HCT116 (cell line): Measurements from ENCODE around the gene PTPN2. TPM values are rescaled to one million over a fixed set of nuclear protein-coding genes. Genes with fewer than 3 reads are reported as not detected.
A peak's percentile ranks its signal among the peaks of the same experiment; 100 is the strongest.

Source experiments
- ATAC-seq: fragments of 200-7000 bp; cut with Tn5 transposase; 2 replicates; pipeline ENCODE4 v1.9.1; 2020; ENCODE audit warnings: mild to moderate bottlenecking, moderate library complexity
- BruUV-seq: library from RNA; stranded (reverse); fragments of 400-500 nt; replicated peaks from 2 replicates; lab custom pipeline; 2021; lab: Mats Ljungman, UMichigan
- CTCF ChIA-PET: fragments of 300-600 bp; sonication (Branson Sonifier 250); formaldehyde crosslinking; loops from one replicate; lab custom pipeline; 2021; ENCODE audit warnings: antibody characterized with exemption; lab: Charles Lee
- POLR2A ChIA-PET: fragments of 300-600, 350-600 bp; sonication (Branson Sonifier 250); formaldehyde crosslinking; loops from one replicate; lab custom pipeline; 2021; ENCODE audit warnings: antibody characterized with exemption; lab: Charles Lee
- RAD21 ChIA-PET, 2 experiments: fragments of 300-600 bp; sonication (Branson Sonifier 250); formaldehyde crosslinking; loops; one replicate each; lab custom pipeline; 2023; ENCODE audit warnings: low total read pairs in 2 of 2; ENCODE audit not compliant: uncharacterized antibody in 2 of 2, unreplicated experiment in 2 of 2, low non-redundant PET in 1 of 2; lab: Charles Lee
- DNase-seq: peaks from one replicate; pipeline ENCODE4 v3.0.0-alpha.2; 2010; ENCODE audit warnings: low read depth, low spot score
- H2AFZ ChIP-seq: fragments of 200-600 bp; shearing (Covaris generic), sonication (generic); 2 replicates; pipeline ENCODE4 v1.6.1; 2017; ENCODE audit warnings: low read depth, mixed run types, mixed read lengths, antibody characterized with exemption, low read length; ENCODE audit not compliant: poor library complexity, severe bottlenecking
- H3K27ac ChIP-seq: 2 replicates; pipeline ENCODE4 v1.5.1; 2012; ENCODE audit warnings: low read depth, low read length
- H3K27me3 ChIP-seq: fragments of 200-600 bp; sonication (generic); 2 replicates; pipeline ENCODE4 v1.6.1; 2016; ENCODE audit warnings: mixed run types, low read length, mixed read lengths; ENCODE audit not compliant: insufficient read depth
- H3K36me3 ChIP-seq, 2 experiments: fragments of 200-500 bp in 1 of 2; fragments of 200-600 bp in 1 of 2; sonication (Bioruptor generic) in 1 of 2; sonication (generic) in 1 of 2; 2 replicates each; pipeline versions ENCODE4 v1.5.1 to v1.6.1; 2014 to 2016; ENCODE audit warnings: low read length in 2 of 2, inconsistent platforms in 1 of 2, mixed read lengths in 1 of 2, mixed run types in 1 of 2; ENCODE audit not compliant: insufficient read depth in 2 of 2, control insufficient read depth in 1 of 2
- H3K4me1 ChIP-seq, 2 experiments: fragments of 200-600 bp in 1 of 2; sonication (generic) in 1 of 2; 2 replicates each; pipeline versions ENCODE4 v1.5.1 to v1.6.1; 2012 to 2017; ENCODE audit warnings: low read length in 2 of 2, inconsistent platforms in 1 of 2, mild to moderate bottlenecking in 1 of 2, mixed read lengths in 1 of 2, mixed run types in 1 of 2, moderate library complexity in 1 of 2; ENCODE audit not compliant: insufficient read depth in 2 of 2, control insufficient read depth in 1 of 2
- H3K4me2 ChIP-seq: fragments of 200-600 bp; sonication (generic); 2 replicates; pipeline ENCODE4 v1.6.1; 2017; ENCODE audit warnings: mixed run types, low read length, mixed read lengths
- H3K4me3 ChIP-seq, 2 experiments: fragments of 200-600 bp in 1 of 2; sonication (generic) in 1 of 2; replicated peaks in 1 of 2; 2 replicates each; pipeline ENCODE4 v1.5.1; 2011 to 2016; ENCODE audit warnings: low read length in 2 of 2, control low read depth in 1 of 2, low read depth in 1 of 2, mild to moderate bottlenecking in 1 of 2, mixed read lengths in 1 of 2, mixed run types in 1 of 2
- H3K79me2 ChIP-seq: fragments of 200-600 bp; sonication (generic); 2 replicates; pipeline ENCODE4 v1.6.1; 2017; ENCODE audit warnings: mild to moderate bottlenecking, mixed run types, low read length, moderate library complexity, mixed read lengths; ENCODE audit not compliant: insufficient read depth
- H3K9ac ChIP-seq: fragments of 200-600 bp; sonication (generic); 2 replicates; pipeline ENCODE4 v1.6.1; 2016; ENCODE audit warnings: low read length, mixed read lengths
- H3K9me2 ChIP-seq: fragments of 200-600 bp; sonication (generic), shearing (Covaris generic); 2 replicates; pipeline ENCODE4 v1.6.1; 2017; ENCODE audit warnings: mixed run types, mild to moderate bottlenecking, moderate library complexity; ENCODE audit not compliant: insufficient read depth
- H3K9me3 ChIP-seq, 2 experiments: fragments of 200-500 bp in 1 of 2; fragments of 200-600 bp in 1 of 2; sonication (Bioruptor generic) in 1 of 2; sonication (generic) in 1 of 2; 2 replicates each; pipeline ENCODE4 v1.6.1; 2014 to 2017; ENCODE audit warnings: low read length in 2 of 2, mixed read lengths in 2 of 2, inconsistent platforms in 1 of 2, low read depth in 1 of 2, mild to moderate bottlenecking in 1 of 2, mixed run types in 1 of 2, moderate library complexity in 1 of 2; ENCODE audit not compliant: control insufficient read depth in 1 of 2, insufficient read depth in 1 of 2
- H4K20me1 ChIP-seq: fragments of 200-600 bp; sonication (generic), shearing (Covaris generic); 2 replicates; pipeline ENCODE4 v1.6.1; 2017; ENCODE audit warnings: mixed run types, mild to moderate bottlenecking, moderate library complexity; ENCODE audit not compliant: insufficient read depth
- CTCF ChIP-seq, 3 experiments: fragments of 200-600 bp in 1 of 3; sonication (generic) in 1 of 3; IDR thresholded peaks in 2 of 3; conservative IDR thresholded peaks in 1 of 3; 2 replicates each; pipeline ENCODE4 v1.5.1; 2012 to 2017; ENCODE audit warnings: low read depth in 2 of 3, low read length in 2 of 3, antibody characterized with exemption in 1 of 3, borderline replicate concordance in 1 of 3, control low read depth in 1 of 3, mild to moderate bottlenecking in 1 of 3, mixed read lengths in 1 of 3, mixed run types in 1 of 3, moderate library complexity in 1 of 3; ENCODE audit not compliant: insufficient read depth in 1 of 3
- EZH2phosphoT487 ChIP-seq: fragments of 200-600 bp; IDR thresholded peaks from 2 replicates; pipeline ENCODE4 v1.6.1; 2018; ENCODE audit warnings: antibody characterized with exemption, borderline replicate concordance
- POLR2A ChIP-seq: IDR thresholded peaks from 2 replicates; pipeline ENCODE4 v1.7.0; 2011; ENCODE audit warnings: borderline replicate concordance; ENCODE audit not compliant: insufficient read depth, insufficient read length; ENCODE audit errors: extremely low read depth
- POLR2AphosphoS5 ChIP-seq: IDR thresholded peaks from 2 replicates; pipeline ENCODE4 v1.6.1; 2011; ENCODE audit warnings: mild to moderate bottlenecking, low read depth, low read length, moderate library complexity
- SP1 ChIP-seq: IDR thresholded peaks from 2 replicates; pipeline ENCODE4 v1.6.1; 2012; ENCODE audit warnings: low read depth
- TCF7L2 ChIP-seq: IDR thresholded peaks from 2 replicates; pipeline ENCODE4 v1.7.0; 2011; ENCODE audit warnings: borderline replicate concordance, inconsistent platforms; ENCODE audit not compliant: insufficient read depth, insufficient read length; ENCODE audit errors: extremely low read depth
- YY1 ChIP-seq: IDR thresholded peaks from 2 replicates; pipeline ENCODE4 v1.6.1; 2011; ENCODE audit warnings: low read length, low read depth, moderate library complexity, mild to moderate bottlenecking; ENCODE audit not compliant: insufficient replicate concordance; ENCODE audit errors: extremely low read depth
- ZNF274 ChIP-seq: fragments of 200-500 bp; sonication (Bioruptor generic); IDR thresholded peaks from 2 replicates; pipeline ENCODE4 v1.6.1; 2014; ENCODE audit warnings: mild to moderate bottlenecking, low read depth, low read length, inconsistent platforms
- intact Hi-C: fragments of 100-400 bp; cut with micrococcal nuclease; formaldehyde crosslinking; loops from 2 replicates; pipeline ENCODE4 v1.10.0; 2022
- total RNA-seq: library from RNA; stranded (reverse); gene quantifications from one replicate; pipeline ENCODE4 v1.2.1, GENCODE V29; 2021; ENCODE audit not compliant: unreplicated experiment

Gene PTPN2
- total RNA-seq, 1 experiment from 2014 or later = 50.3 TPM

GRCh38 chr18:12821408-12821807, 62.6 kb downstream of the PTPN2 start:
- BruUV-seq = TSS peak; percentile 4
- Histone ChIP-seq H3K4me1 (no peaks in the 10 kb centered on the region), H3K27me3 (no peaks in the 10 kb centered on the region), H3K9me2 (no peaks in the 10 kb centered on the region), H2AFZ (no peak overlapping the region), H3K36me3 (peaks cover 4 to 13% of the 10 kb centered on the region in 2 experiments; a peak in 3 of 4 replicates), H3K9me3 (no peaks in the 10 kb centered on the region), H4K20me1 (no peaks in the 10 kb centered on the region)
- no peak for ATAC-seq
- POLR2A ChIA-PET = no interaction called here
- intact Hi-C loops = no loop called here
- TF ChIP-seq TCF7L2 (no peak), EZH2phosphoT487 (no peak), SP1 (no peak), POLR2AphosphoS5 (no peak), ZNF274 (no peak), CTCF (IDR thresholded peaks at IDR 0.05 in 2 of 3, conservative IDR thresholded peaks at IDR 0.05 in 1 of 3; ENCODE audit: borderline replicate concordance in 1 of 3, insufficient read depth in 1 of 3, low read depth in 2 of 3, low read length in 2 of 3) (no peak), YY1 (no peak), POLR2A (no peak)
- TF ChIP-seq, all 23 proteins: peak for 0
- CTCF ChIA-PET = no interaction called here
- no peak overlapping the region for H3K9ac ChIP-seq
- H3K27ac ChIP-seq = no peak overlapping the region
- H3K4me2 ChIP-seq = no peak overlapping the region
- RAD21 ChIA-PET = no interaction called here
- H3K4me3 ChIP-seq = no peak overlapping the region
- no peaks in the 10 kb centered on the region for H3K79me2 ChIP-seq
- no peak for DNase-seq
